Mucosa of descending colon (tissue), 3 donors: ENCODE data around the gene ITPA. TPM values are rescaled to one million over a fixed set of nuclear protein-coding genes. Genes with fewer than 3 reads are reported as not detected.

Experiments
- ATAC-seq: fragments of 200-7000 bp; cut with Tn5 transposase; one replicate; pipeline ENCODE4 v1.9.1; 2020; ENCODE audit warnings: mild to moderate bottlenecking, moderate library complexity
- DNase-seq, 3 donors: peaks; one replicate each; pipeline ENCODE4 v3.0.0-alpha.2; 2020
- H3K36me3 ChIP-seq: fragments of 200-600 bp; one replicate; pipeline ENCODE4 v1.8.0; 2021; ENCODE audit warnings: low read depth, mild to moderate bottlenecking
- H3K4me1 ChIP-seq: fragments of 200-600 bp; one replicate; pipeline ENCODE4 v1.8.0; 2021; ENCODE audit warnings: low read depth, mild to moderate bottlenecking
- H3K4me3 ChIP-seq: fragments of 200-600 bp; one replicate; pipeline ENCODE4 v1.8.0; 2021; ENCODE audit warnings: mild to moderate bottlenecking
- H3K9me3 ChIP-seq: fragments of 200-600 bp; one replicate; pipeline ENCODE4 v1.8.0; 2021; ENCODE audit warnings: mild to moderate bottlenecking
- CTCF ChIP-seq: fragments of 200-600 bp; IDR thresholded peaks from one replicate; pipeline ENCODE4 v1.8.0; 2022; ENCODE audit warnings: antibody characterized with exemption, mild to moderate bottlenecking
- intact Hi-C, 2 donors: fragments of 100-400 bp; cut with DNase I in 1 of 2; cut with micrococcal nuclease in 1 of 2; formaldehyde crosslinking; loops; one replicate each; pipeline versions ENCODE4 v1.11.0 to v1.11.1; 2022; cut with DNase I, micrococcal nuclease
- total RNA-seq, 3 donors: library from RNA; stranded (reverse); fragmentation: NEBNext Ultra II Directional in 2 of 3; extraction: Animal tissue kit (Norgen Biotek cat#: 25700) in 2 of 3; gene quantifications; one replicate each; pipeline versions ENCODE4 v1.2.1 to v1.2.4, GENCODE V29; 2021 to 2023
- donor health status: DM: no; HTN: no; CAD: no; lungs with moderate emphysema.
- donor health status: DM: no; HTN: no; CAD: no.
- donor health status: DM: no; HTN: yes; CAD: no.

Gene ITPA
- total RNA-seq, 3 donors from 2014 or later: 29.8 to 44.7 (median 43.8) TPM

- TF ChIP-seq CTCF: no peak
- DNase-seq: peak in 2 of 3 donors; percentile 69 to 77
- H3K36me3 ChIP-seq: no peaks in the 10 kb centered on the region
- H3K9me3 ChIP-seq: no peaks in the 10 kb centered on the region
- H3K4me1 ChIP-seq: peaks cover 4% of the 10 kb centered on the region
- intact Hi-C loops: no loop called here
- peak; percentile 62 for ATAC-seq
- H3K4me3 ChIP-seq: no peak overlapping the region
Observed at GRCh38 chr20:3224681-3225421, 15.6 kb downstream of the ITPA start.

GRCh38 chr20:3226093-3226492 lies 16.8 kb downstream of the ITPA start:
- TF ChIP-seq CTCF: no peak
- Histone ChIP-seq H3K9me3 (no peaks in the 10 kb centered on the region), H3K4me3 (no peak overlapping the region), H3K4me1 (peaks cover 4% of the 10 kb centered on the region), H3K36me3 (no peaks in the 10 kb centered on the region)
- ATAC-seq: no peak
- DNase-seq: no peak
- intact Hi-C loops: no loop called here

GRCh38 chr20:3226864-3227263 lies 17.6 kb downstream of the ITPA start:
- no peak for TF ChIP-seq CTCF
- no peak overlapping the region for H3K4me3 ChIP-seq
- H3K4me1 ChIP-seq: no peaks in the 10 kb centered on the region
- ATAC-seq (no peak), DNase-seq (no peak)
- intact Hi-C loops: no loop called here
- H3K9me3 ChIP-seq: no peaks in the 10 kb centered on the region
- no peaks in the 10 kb centered on the region for H3K36me3 ChIP-seq

- intact Hi-C loops: no loop called here
- ATAC-seq (no peak), DNase-seq (no peak)
- no peaks in the 10 kb centered on the region for H3K36me3 ChIP-seq
- no peak overlapping the region for H3K4me3 ChIP-seq
- TF ChIP-seq CTCF: no peak
- H3K4me1 ChIP-seq: no peaks in the 10 kb centered on the region
- no peaks in the 10 kb centered on the region for H3K9me3 ChIP-seq
Observed at GRCh38 chr20:3227506-3227905, 18.2 kb downstream of the ITPA start.

GRCh38 chr20:3227936-3228749 lies 18.8 kb downstream of the ITPA start:
- no peaks in the 10 kb centered on the region for H3K4me1 ChIP-seq
- no peak for DNase-seq
- intact Hi-C loops: no loop called here

More at GRCh38 chr20:3227936-3228749, 18.8 kb downstream of the ITPA start:
- H3K36me3 ChIP-seq: no peaks in the 10 kb centered on the region
- H3K4me3 ChIP-seq: no peak overlapping the region
- no peak for ATAC-seq
- H3K9me3 ChIP-seq: no peaks in the 10 kb centered on the region
- no peak for TF ChIP-seq CTCF
